Colonic mucosa (tissue), 4 donors: ENCODE results near the gene EPHA5. TPM values are rescaled to one million over a fixed set of nuclear protein-coding genes. Genes with fewer than 3 reads are reported as not detected.
"Not testable (repeated sequence)": the region's sequence is repeated elsewhere in the genome, so short reads cannot be mapped to it uniquely, and the experiment has no call there.

ENCODE experiments used
- DNase-seq: peaks from one replicate; pipeline ENCODE4 v3.0.0-alpha.2; 2020
- H3K27ac ChIP-seq: fragments of 200-600 bp; one replicate; pipeline ENCODE4 v1.8.0; 2021
- H3K27me3 ChIP-seq: fragments of 200-600 bp; one replicate; pipeline ENCODE4 v1.8.0; 2021
- H3K36me3 ChIP-seq: fragments of 200-600 bp; one replicate; pipeline ENCODE4 v1.8.0; 2021
- H3K4me1 ChIP-seq: fragments of 200-600 bp; one replicate; pipeline ENCODE4 v1.8.0; 2021; ENCODE audit warnings: mild to moderate bottlenecking
- H3K4me3 ChIP-seq: fragments of 200-600 bp; one replicate; pipeline ENCODE4 v1.8.0; 2021
- H3K9ac ChIP-seq, 2 donors: one replicate each; pipeline ENCODE4 v1.7.0; 2013; ENCODE audit warnings: control low read depth in 2 of 2, low read depth in 2 of 2, low read length in 2 of 2
- H3K9me3 ChIP-seq: fragments of 200-600 bp; one replicate; pipeline ENCODE4 v1.8.0; 2021
- CTCF ChIP-seq: fragments of 200-600 bp; IDR thresholded peaks from one replicate; pipeline ENCODE4 v1.8.0; 2022; ENCODE audit warnings: antibody characterized with exemption, mild to moderate bottlenecking
- intact Hi-C: fragments of 100-400 bp; cut with DNase I; formaldehyde crosslinking; loops from one replicate; pipeline ENCODE4 v1.14.1; 2022
- total RNA-seq, 2 donors: library from RNA; stranded (reverse); fragmentation: NEBNext Ultra II Directional in 1 of 2; extraction: Animal tissue kit (Norgen Biotek cat#: 25700) in 1 of 2; gene quantifications; one replicate each; pipeline ENCODE4 v1.2.1, GENCODE V29; 2021
- donor health status: healthy.
- donor health status: DM: no; HTN: no; CAD: no.
- donor health status: DM: no; HTN: no; CAD: no.

Gene EPHA5
- total RNA-seq, 2 donors from 2014 or later, result 0.07 to 0.13 TPM

GRCh38 chr4:65316534-65316933 is 353.8 kb downstream of the EPHA5 start:
- Histone ChIP-seq H3K9ac (no peak overlapping the region), H3K27me3 (no peaks in the 10 kb centered on the region), H3K4me3 (no peak overlapping the region), H3K27ac (no peak overlapping the region), H3K36me3 (no peaks in the 10 kb centered on the region), H3K4me1 (no peaks in the 10 kb centered on the region), H3K9me3 (no peaks in the 10 kb centered on the region)
- intact Hi-C loops, result no loop called here
- DNase-seq, result no peak
- no peak for TF ChIP-seq CTCF

GRCh38 chr4:65311120-65311519 is 359.2 kb downstream of the EPHA5 start:
- no peak for DNase-seq
- Histone ChIP-seq H3K9ac (no peak overlapping the region), H3K4me1 (no peaks in the 10 kb centered on the region), H3K9me3 (no peaks in the 10 kb centered on the region), H3K27ac (no peak overlapping the region), H3K4me3 (no peak overlapping the region), H3K36me3 (no peaks in the 10 kb centered on the region), H3K27me3 (no peaks in the 10 kb centered on the region)
- intact Hi-C loops, result no loop called here
- TF ChIP-seq CTCF, result no peak

GRCh38 chr4:65310586-65310985 is 359.7 kb downstream of the EPHA5 start:
- Histone ChIP-seq H3K9me3 (no peaks in the 10 kb centered on the region), H3K4me3 (no peak overlapping the region), H3K27ac (no peak overlapping the region), H3K9ac (no peak overlapping the region), H3K27me3 (no peaks in the 10 kb centered on the region), H3K36me3 (no peaks in the 10 kb centered on the region), H3K4me1 (no peaks in the 10 kb centered on the region)
- no peak for TF ChIP-seq CTCF
- intact Hi-C loops, result no loop called here
- no peak for DNase-seq

DNA sequence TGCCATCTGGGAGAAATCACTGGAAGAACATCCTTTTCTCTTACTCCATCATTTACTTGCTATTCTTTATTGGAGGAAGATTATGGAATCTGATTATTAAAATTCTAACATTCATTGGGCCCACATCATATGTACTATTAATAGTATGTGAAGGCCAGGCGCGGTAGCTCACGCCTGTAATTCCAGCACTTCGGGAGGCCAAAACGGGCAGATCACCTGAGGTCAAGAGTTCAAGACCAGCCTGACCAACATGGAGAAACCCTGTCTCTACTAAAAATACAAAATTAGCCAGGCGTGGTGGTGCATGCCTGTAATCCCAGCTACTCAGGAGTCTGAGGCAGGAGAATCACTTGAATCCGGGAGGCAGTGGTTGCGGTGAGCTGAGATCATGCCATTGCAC is 361.7 kb downstream of the EPHA5 start:
- H3K27me3 ChIP-seq, intact Hi-C loops, DNase-seq, H3K36me3 ChIP-seq, H3K4me1 ChIP-seq, H3K9ac ChIP-seq, H3K27ac ChIP-seq, H3K9me3 ChIP-seq, H3K4me3 ChIP-seq: not testable (repeated sequence)

DNA sequence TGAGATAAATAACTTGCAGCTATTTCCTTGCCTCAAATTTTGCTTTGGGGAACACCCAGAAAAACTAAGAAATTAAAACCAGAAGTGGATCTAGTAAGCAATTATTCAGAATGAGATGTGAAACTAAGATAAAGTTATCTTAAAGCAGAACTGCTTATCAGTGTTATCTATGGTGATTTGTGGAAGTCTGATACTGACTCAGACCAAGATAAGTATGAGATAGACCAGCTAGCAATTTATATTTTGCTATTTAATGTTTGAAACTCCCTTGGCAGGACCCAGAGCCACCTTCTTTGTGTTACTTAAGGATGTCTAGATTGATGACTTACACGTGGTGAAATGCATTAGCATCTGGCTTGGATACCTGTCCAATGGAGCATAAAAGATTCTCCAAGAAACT is 368.1 kb downstream of the EPHA5 start:
- Histone ChIP-seq H3K36me3 (no peaks in the 10 kb centered on the region), H3K4me3 (no peak overlapping the region), H3K9ac (no peak overlapping the region), H3K4me1 (no peaks in the 10 kb centered on the region), H3K27ac (no peak overlapping the region), H3K9me3 (no peaks in the 10 kb centered on the region), H3K27me3 (no peaks in the 10 kb centered on the region)
- no peak for DNase-seq
- intact Hi-C loops, result no loop called here
- TF ChIP-seq CTCF, result no peak

GRCh38 chr4:65296246-65296645 is 374.0 kb downstream of the EPHA5 start:
- H3K4me3 ChIP-seq, result no peak overlapping the region
- no peak for TF ChIP-seq CTCF
- no peaks in the 10 kb centered on the region for H3K36me3 ChIP-seq
- no peaks in the 10 kb centered on the region for H3K4me1 ChIP-seq
- no peak overlapping the region for H3K9ac ChIP-seq
- no peak for DNase-seq
- H3K27ac ChIP-seq, result no peak overlapping the region
- intact Hi-C loops, result no loop called here
- H3K9me3 ChIP-seq, result no peaks in the 10 kb centered on the region
- H3K27me3 ChIP-seq, result no peaks in the 10 kb centered on the region
